Bladder microvascular endothelial cell (primary cell): Measurements from ENCODE around the gene NFS1. TPM values are rescaled to one million over a fixed set of nuclear protein-coding genes. Genes with fewer than 3 reads are reported as not detected.

Source experiments
- total RNA-seq: library from RNA; depleted of rRNA; stranded (reverse); fragments of >200 nt; gene quantifications from 2 replicates; pipeline ENCODE4 v1.2.3, GENCODE V29; 2014

NFS1 gene
- total RNA-seq = 13.9 and 15.1 TPM in 2 replicates

GRCh38 chr20:35699127-35699956 lies at the start of gene NFS1, which contains the start of gene ROMO1:
NFS1 (minus strand) TSS chr20:35699352; CDS start chr20:35699288, 64 bp downstream.
ROMO1 (plus strand) TSS chr20:35699405; CDS start chr20:35699633, 228 bp downstream.

GRCh38 chr20:35741892-35742740 lies 43.0 kb upstream of the NFS1 start, which contains the start of gene RBM39:
RBM39 (minus strand) TSS chr20:35742260; CDS start chr20:35740874, 1,386 bp downstream.

GRCh38 chr20:35664466-35665206 lies 34.5 kb downstream of the NFS1 start, which contains the start of the genes CPNE1 and RBM12:
CPNE1 (minus strand) TSS chr20:35664900; CDS start chr20:35632923, 31,977 bp downstream.
RBM12 (minus strand) TSS chr20:35664900; CDS start chr20:35655322, 9,578 bp downstream.

Other genes with a start within 250 kb of the NFS1 start
- 10.0 and 17.9 TPM in 2 replicates for gene CEP250, start 243.8 kb downstream of the NFS1 start, total RNA-seq
- not detected in 2 replicates for gene C20orf173, start 169.7 kb downstream of the NFS1 start, total RNA-seq
- 232 and 344 TPM in 2 replicates for gene ERGIC3, start 157.3 kb downstream of the NFS1 start, total RNA-seq
- 7.4 and 10.9 TPM in 2 replicates for gene SPAG4, start 83.5 kb downstream of the NFS1 start, total RNA-seq
- 80.0 and 134 TPM in 2 replicates for gene CPNE1, start 34.5 kb downstream of the NFS1 start, total RNA-seq
- 29.1 and 59.0 TPM in 2 replicates for gene RBM12, start 34.5 kb downstream of the NFS1 start, total RNA-seq
- 222 and 428 TPM in 2 replicates for gene ROMO1, start 53 bp upstream of the NFS1 start, total RNA-seq
- gene RBM39, start 42.9 kb upstream of the NFS1 start, total RNA-seq = 244 and 463 TPM in 2 replicates
- gene PHF20, start 72.7 kb upstream of the NFS1 start, total RNA-seq = 21.9 and 39.6 TPM in 2 replicates